22Rv1 (cell line): ENCODE data around the gene FAM89A.

Source experiments
- H3K27ac ChIP-seq: fragments of 450-650 bp; 2 replicates; pipeline ENCODE4 v1.5.1; 2017
- CTCF ChIP-seq: fragments of 450-650 bp; IDR thresholded peaks from 2 replicates; pipeline ENCODE4 v1.5.1; 2017; ENCODE audit warnings: mild to moderate bottlenecking
- ZFX ChIP-seq: fragments of 450-650 bp; IDR thresholded peaks from 2 replicates; pipeline ENCODE4 v1.6.1; 2017; ENCODE audit warnings: antibody characterized with exemption, borderline replicate concordance

Gene FAM89A

GRCh38 chr1:231074046-231074445, 34.0 kb upstream of the FAM89A start:
- no peak overlapping the region for H3K27ac ChIP-seq
- no peak for TF ChIP-seq CTCF
- TF ChIP-seq ZFX: no peak

GRCh38 chr1:231073331-231073730, 33.3 kb upstream of the FAM89A start:
- no peak overlapping the region for H3K27ac ChIP-seq
- TF ChIP-seq CTCF (no peak), ZFX (no peak)

GRCh38 chr1:231072502-231073094, 32.5 kb upstream of the FAM89A start:
- H3K27ac ChIP-seq: no peak overlapping the region
- TF ChIP-seq CTCF: no peak
- no peak for TF ChIP-seq ZFX

- TF ChIP-seq ZFX: no peak
- TF ChIP-seq CTCF: no peak
- H3K27ac ChIP-seq: no peak overlapping the region
Measured at GRCh38 chr1:231072041-231072440, 32.0 kb upstream of the FAM89A start.

GRCh38 chr1:231070758-231071444, 30.8 kb upstream of the FAM89A start:
- H3K27ac ChIP-seq: no peak overlapping the region
- TF ChIP-seq CTCF (no peak), ZFX (no peak)

GRCh38 chr1:231069333-231069732, 29.3 kb upstream of the FAM89A start:
- no peak overlapping the region for H3K27ac ChIP-seq
- TF ChIP-seq ZFX (no peak), CTCF (no peak)

- TF ChIP-seq ZFX (no peak), CTCF (no peak)
- H3K27ac ChIP-seq: no peak overlapping the region
Measured at GRCh38 chr1:231068762-231069161, 28.7 kb upstream of the FAM89A start.
